ENCODE data around the gene SCYL1. TPM values are rescaled to one million over a fixed set of nuclear protein-coding genes. Genes with fewer than 3 reads are reported as not detected.

SCYL1 gene
- total and polyA plus RNA-seq, 4 experiments from 2014 or later = 22.9 to 81.3 (median 56.7) TPM

DNA sequence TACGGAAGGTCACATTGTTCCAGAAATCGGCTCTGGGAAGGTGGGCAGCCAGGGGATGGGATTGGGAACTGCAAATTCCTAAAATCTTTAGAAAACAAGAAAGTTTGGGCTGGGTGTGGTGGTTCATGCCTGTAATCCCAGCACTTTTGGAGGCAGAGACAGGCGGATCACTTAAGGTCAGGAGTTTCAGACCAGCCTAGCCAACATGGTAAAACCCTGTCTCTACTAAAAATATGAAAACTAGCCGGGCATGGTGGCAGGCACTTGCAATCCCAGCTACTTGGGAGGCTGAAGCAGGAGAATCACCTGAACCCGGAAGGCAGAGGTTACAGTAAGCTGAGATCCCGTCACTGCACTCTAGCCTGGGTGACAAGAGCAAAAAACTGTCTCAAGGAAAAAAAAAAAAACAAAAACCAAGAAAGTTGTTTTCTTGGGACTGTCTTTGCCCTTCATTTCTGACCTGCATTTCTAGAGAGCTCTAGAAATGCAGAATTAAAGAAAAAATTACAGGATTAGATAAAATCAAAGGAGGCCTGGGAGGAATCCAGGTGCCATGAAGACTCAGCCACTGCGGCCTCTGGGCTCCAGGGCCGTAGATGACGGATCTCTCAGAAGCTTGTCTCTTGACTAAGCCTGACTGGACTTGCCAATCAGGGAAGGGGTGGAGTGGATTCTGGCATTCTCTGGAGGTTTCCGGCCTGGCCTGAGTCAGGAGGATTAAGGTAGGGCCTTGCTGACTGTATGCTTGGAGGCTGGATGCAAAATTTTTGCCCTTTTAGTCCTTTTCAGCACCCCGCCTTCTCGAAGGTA, 31.3 kb upstream of the SCYL1 start:
- no peaks in the 10 kb centered on the region for H3K9me3 ChIP-seq (ENCODE audit: control insufficient read depth in 1 of 2, low read length in 2 of 2)
- CTCF ChIA-PET (ENCODE audit: partially characterized antibody) = interaction anchor here (1.3 to 3.0 kb wide), 4 partner anchors 15 to 78 kb away, joined by 3 to 13 read pairs (median 10); no protein-coding TSS in a partner anchor
- intact Hi-C loops (cut with micrococcal nuclease) = no loop called here
- Mint-ChIP-seq H3K27me3 (peaks cover 0 to 2% of the 10 kb centered on the region in 2 donors), H3K27ac (peak overlapping the region in 5 of 7 donors; percentile 25 to 52 (median 37)), H3K9me3 (no peaks in the 10 kb centered on the region), H3K4me1 (peaks cover 10 to 35% (median 21%) of the 10 kb centered on the region in 4 donors), H3K36me3 (peaks cover 0 to 7% of the 10 kb centered on the region in 2 donors), H3K4me3 (peak overlapping the region in 2 of 8 donors; percentile 22 to 29)
- H3K36me3 ChIP-seq (ENCODE audit: insufficient read depth, low read length) = no peaks in the 10 kb centered on the region
- H3K4me1 ChIP-seq (ENCODE audit: insufficient read depth, low read length) = peaks cover 16% of the 10 kb centered on the region
- POLR2A ChIA-PET (ENCODE audit: partially characterized antibody) = interaction anchor here (1.5 to 27.2 kb wide), 4 partner anchors 10 to 73 kb away, joined by 3 to 3839 read pairs (median 1050); partner anchors contain the start of gene NEAT1
- H3K27ac ChIP-seq (ENCODE audit: low read depth, low read length) = no peak overlapping the region
- no peak overlapping the region for H3K4me3 ChIP-seq (ENCODE audit: low read length in 2 of 2)
- DNase-seq = no peak
- no peaks in the 10 kb centered on the region for H3K27me3 ChIP-seq (ENCODE audit: insufficient read depth, low read length)

- Mint-ChIP-seq H3K27ac (no peak overlapping the region), H3K36me3 (peaks cover 0 to 7% of the 10 kb centered on the region in 2 donors), H3K4me3 (peak overlapping the region in 1 of 8 donors; percentile 85)
These were observed 28.4 kb upstream of the SCYL1 start for GRCh38 chr11:65496304-65497140.

DNA sequence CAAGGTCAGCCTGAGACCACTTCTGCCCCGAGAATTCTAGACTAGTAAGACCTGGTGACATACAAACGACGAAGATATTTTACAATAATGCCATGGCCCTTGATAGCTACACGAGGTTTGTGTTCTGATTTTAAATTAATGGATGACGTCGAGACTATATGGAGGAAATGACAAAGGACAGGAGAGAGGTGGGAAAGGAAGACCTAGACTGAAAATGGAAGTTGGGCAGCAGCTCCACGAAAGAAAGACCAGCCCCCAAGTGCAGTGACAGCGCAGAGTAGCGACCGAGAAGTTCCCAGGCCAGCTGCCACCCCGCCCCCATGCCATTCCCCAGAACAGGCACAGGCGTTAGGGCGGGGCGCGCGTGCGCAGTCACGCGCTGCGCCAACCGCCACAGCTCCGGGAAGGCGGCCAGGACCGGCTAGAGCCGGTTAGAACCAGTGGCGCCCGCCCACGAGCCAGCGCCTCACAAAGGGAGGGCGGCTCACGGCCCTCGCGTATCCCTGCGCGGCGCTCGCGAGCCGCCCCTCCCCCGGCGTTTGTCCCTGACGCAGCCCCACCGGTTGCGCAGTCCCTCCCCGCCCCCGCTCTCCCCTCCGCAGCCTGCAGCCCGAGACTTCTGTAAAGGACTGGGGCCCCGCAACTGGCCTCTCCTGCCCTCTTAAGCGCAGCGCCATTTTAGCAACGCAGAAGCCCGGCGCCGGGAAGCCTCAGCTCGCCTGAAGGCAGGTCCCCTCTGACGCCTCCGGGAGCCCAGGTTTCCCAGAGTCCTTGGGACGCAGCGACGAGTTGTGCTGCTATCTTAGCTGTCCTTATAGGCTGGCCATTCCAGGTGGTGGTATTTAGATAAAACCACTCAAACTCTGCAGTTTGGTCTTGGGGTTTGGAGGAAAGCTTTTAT, 27.5 kb upstream of the SCYL1 start:
- no peaks in the 10 kb centered on the region for H3K9me3 ChIP-seq (ENCODE audit: control insufficient read depth in 1 of 2, low read length in 2 of 2)
- peak; percentile 97 to 98 (median 97) for DNase-seq
- H3K9me3 Mint-ChIP-seq = peaks cover 0 to 4% (median 0%) of the 10 kb centered on the region in 8 donors
- H3K4me1 ChIP-seq (ENCODE audit: insufficient read depth, low read length) = peaks cover 16% of the 10 kb centered on the region
- peak overlapping the region; percentile 97 for H3K27ac ChIP-seq (ENCODE audit: low read depth, low read length)
- H3K27me3 Mint-ChIP-seq = peaks cover 0 to 3% of the 10 kb centered on the region in 2 donors
- peaks cover 0 to 7% of the 10 kb centered on the region in 2 donors for H3K36me3 Mint-ChIP-seq
- ChIA-PET CTCF (ENCODE audit: partially characterized antibody) (interaction anchor here (0.9 to 8.5 kb wide), 14 partner anchors 10 to 181 kb away, joined by 3 to 192 read pairs (median 4); partner anchors contain the start of genes NEAT1 and SCYL1), POLR2A (ENCODE audit: partially characterized antibody) (interaction anchor here (0.6 to 27.2 kb wide), 68 partner anchors 10 to 1742 kb away, joined by 3 to 3839 read pairs (median 6); partner anchors contain the start of genes CAPN1, CDC42EP2, CFL1 and DPF2)
- no peaks in the 10 kb centered on the region for H3K27me3 ChIP-seq (ENCODE audit: insufficient read depth, low read length)
- peak overlapping the region in 1 of 8 donors; percentile 85 for H3K4me3 Mint-ChIP-seq
- H3K4me1 Mint-ChIP-seq = peaks cover 7 to 41% (median 20%) of the 10 kb centered on the region in 4 donors
- H3K27ac Mint-ChIP-seq = no peak overlapping the region
- H3K36me3 ChIP-seq (ENCODE audit: insufficient read depth, low read length) = peaks cover 21% of the 10 kb centered on the region
- H3K4me3 ChIP-seq (ENCODE audit: low read length in 2 of 2) = peak overlapping the region; percentile 96 to 99
- intact Hi-C loops (cut with micrococcal nuclease) = loop anchor here (1.0 kb wide), 4 partner anchors 13 to 72 kb away; no protein-coding TSS in a partner anchor

More at GRCh38 chr11:65496304-65497140, 28.4 kb upstream of the SCYL1 start:
- H3K27me3 Mint-ChIP-seq = peaks cover 0 to 3% of the 10 kb centered on the region in 2 donors
- ChIA-PET POLR2A (ENCODE audit: partially characterized antibody) (interaction anchor here (0.7 to 27.2 kb wide), 49 partner anchors 9 to 1743 kb away, joined by 3 to 3839 read pairs (median 9); partner anchors contain the start of genes CAPN1, CFL1, DPF2 and EHBP1L1), CTCF (ENCODE audit: partially characterized antibody) (interaction anchor here (0.9 to 8.5 kb wide), 11 partner anchors 10 to 180 kb away, joined by 3 to 192 read pairs (median 4); partner anchors contain the start of gene NEAT1)
- peak overlapping the region; percentile 18 to 96 for H3K4me3 ChIP-seq (ENCODE audit: low read length in 2 of 2)
- peaks cover 12% of the 10 kb centered on the region for H3K36me3 ChIP-seq (ENCODE audit: insufficient read depth, low read length)
- H3K9me3 Mint-ChIP-seq = peaks cover 0 to 3% (median 0%) of the 10 kb centered on the region in 8 donors
- no peaks in the 10 kb centered on the region for H3K27me3 ChIP-seq (ENCODE audit: insufficient read depth, low read length)
- intact Hi-C loops (cut with micrococcal nuclease) = loop anchor here (1.0 kb wide), 4 partner anchors 14 to 71 kb away; no protein-coding TSS in a partner anchor
- no peaks in the 10 kb centered on the region for H3K9me3 ChIP-seq (ENCODE audit: control insufficient read depth in 1 of 2, low read length in 2 of 2)
- H3K27ac ChIP-seq (ENCODE audit: low read depth, low read length) = peak overlapping the region; percentile 97
- peaks cover 16% of the 10 kb centered on the region for H3K4me1 ChIP-seq (ENCODE audit: insufficient read depth, low read length)
- DNase-seq = no peak
- H3K4me1 Mint-ChIP-seq = peaks cover 7 to 38% (median 21%) of the 10 kb centered on the region in 4 donors

DNA sequence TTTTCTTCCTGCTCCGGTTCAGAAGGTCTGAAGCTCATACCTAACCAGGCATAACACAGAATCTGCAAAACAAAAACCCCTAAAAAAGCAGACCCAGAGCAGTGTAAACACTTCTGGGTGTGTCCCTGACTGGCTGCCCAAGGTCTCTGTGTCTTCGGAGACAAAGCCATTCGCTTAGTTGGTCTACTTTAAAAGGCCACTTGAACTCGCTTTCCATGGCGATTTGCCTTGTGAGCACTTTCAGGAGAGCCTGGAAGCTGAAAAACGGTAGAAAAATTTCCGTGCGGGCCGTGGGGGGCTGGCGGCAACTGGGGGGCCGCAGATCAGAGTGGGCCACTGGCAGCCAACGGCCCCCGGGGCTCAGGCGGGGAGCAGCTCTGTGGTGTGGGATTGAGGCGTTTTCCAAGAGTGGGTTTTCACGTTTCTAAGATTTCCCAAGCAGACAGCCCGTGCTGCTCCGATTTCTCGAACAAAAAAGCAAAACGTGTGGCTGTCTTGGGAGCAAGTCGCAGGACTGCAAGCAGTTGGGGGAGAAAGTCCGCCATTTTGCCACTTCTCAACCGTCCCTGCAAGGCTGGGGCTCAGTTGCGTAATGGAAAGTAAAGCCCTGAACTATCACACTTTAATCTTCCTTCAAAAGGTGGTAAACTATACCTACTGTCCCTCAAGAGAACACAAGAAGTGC, 26.7 kb upstream of the SCYL1 start:
- H3K27me3 ChIP-seq (ENCODE audit: insufficient read depth, low read length) = no peaks in the 10 kb centered on the region
- H3K36me3 ChIP-seq (ENCODE audit: insufficient read depth, low read length) = peaks cover 29% of the 10 kb centered on the region
- intact Hi-C loops (cut with micrococcal nuclease) = no loop called here
- H3K9me3 ChIP-seq (ENCODE audit: control insufficient read depth in 1 of 2, low read length in 2 of 2) = no peaks in the 10 kb centered on the region
- peak overlapping the region; percentile 97 for H3K27ac ChIP-seq (ENCODE audit: low read depth, low read length)
- Mint-ChIP-seq H3K4me3 (no peak overlapping the region), H3K4me1 (peaks cover 7 to 42% (median 17%) of the 10 kb centered on the region in 4 donors), H3K27ac (no peak overlapping the region), H3K9me3 (peaks cover 0 to 4% (median 0%) of the 10 kb centered on the region in 8 donors), H3K27me3 (peaks cover 0 to 3% of the 10 kb centered on the region in 2 donors), H3K36me3 (peaks cover 0 to 7% of the 10 kb centered on the region in 2 donors)
- ChIA-PET CTCF (ENCODE audit: partially characterized antibody) (interaction anchor here (0.9 to 8.5 kb wide), 11 partner anchors 10 to 131 kb away, joined by 3 to 192 read pairs (median 6); partner anchors contain the start of genes NEAT1 and SCYL1), POLR2A (ENCODE audit: partially characterized antibody) (interaction anchor here (0.6 to 27.2 kb wide), 71 partner anchors 10 to 1168 kb away, joined by 3 to 3839 read pairs (median 7); partner anchors contain the start of genes CCDC85B, CDC42BPG, CDC42EP2 and CFL1)
- peak; percentile 72 to 82 (median 76) for DNase-seq
- H3K4me3 ChIP-seq (ENCODE audit: low read length in 2 of 2) = peak overlapping the region; percentile 96 to 99
- peaks cover 16% of the 10 kb centered on the region for H3K4me1 ChIP-seq (ENCODE audit: insufficient read depth, low read length)

DNA sequence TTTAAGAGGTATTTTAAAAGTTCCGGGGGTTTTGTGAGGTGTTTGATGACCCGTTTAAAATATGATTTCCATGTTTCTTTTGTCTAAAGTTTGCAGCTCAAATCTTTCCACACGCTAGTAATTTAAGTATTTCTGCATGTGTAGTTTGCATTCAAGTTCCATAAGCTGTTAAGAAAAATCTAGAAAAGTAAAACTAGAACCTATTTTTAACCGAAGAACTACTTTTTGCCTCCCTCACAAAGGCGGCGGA, 26.2 kb upstream of the SCYL1 start:
- POLR2A ChIA-PET (ENCODE audit: partially characterized antibody) = interaction anchor here (0.8 to 27.2 kb wide), 52 partner anchors 10 to 791 kb away, joined by 3 to 3839 read pairs (median 10); partner anchors contain the start of genes CCDC85B, CDC42BPG, CDC42EP2 and CFL1
- H3K27ac ChIP-seq (ENCODE audit: low read depth, low read length) = peak overlapping the region; percentile 97
- H3K27me3 ChIP-seq (ENCODE audit: insufficient read depth, low read length) = no peaks in the 10 kb centered on the region
- peaks cover 16% of the 10 kb centered on the region for H3K4me1 ChIP-seq (ENCODE audit: insufficient read depth, low read length)
- intact Hi-C loops (cut with micrococcal nuclease) = no loop called here
- DNase-seq = no peak
- peaks cover 8 to 43% (median 19%) of the 10 kb centered on the region in 4 donors for H3K4me1 Mint-ChIP-seq
- peak overlapping the region; percentile 96 to 99 for H3K4me3 ChIP-seq (ENCODE audit: low read length in 2 of 2)
- CTCF ChIA-PET (ENCODE audit: partially characterized antibody) = interaction anchor here (1.2 to 8.5 kb wide), 7 partner anchors 9 to 131 kb away, joined by 3 to 192 read pairs (median 17); partner anchors contain the start of genes NEAT1 and SCYL1
- no peak overlapping the region for H3K27ac Mint-ChIP-seq
- peaks cover 34% of the 10 kb centered on the region for H3K36me3 ChIP-seq (ENCODE audit: insufficient read depth, low read length)
- H3K27me3 Mint-ChIP-seq = peaks cover 0 to 3% of the 10 kb centered on the region in 2 donors
- peaks cover 3 to 9% of the 10 kb centered on the region in 2 donors for H3K36me3 Mint-ChIP-seq
- H3K9me3 Mint-ChIP-seq = peaks cover 0 to 5% (median 0%) of the 10 kb centered on the region in 8 donors
- H3K4me3 Mint-ChIP-seq = no peak overlapping the region
- H3K9me3 ChIP-seq (ENCODE audit: control insufficient read depth in 1 of 2, low read length in 2 of 2) = no peaks in the 10 kb centered on the region

Measured in CD4-positive, alpha-beta memory T cell (primary cell).